Activated CD4-positive, alpha-beta memory T cell treated with anti-CD3 and anti-CD28 coated beads for 36 hours (primary cell): Measurements from ENCODE around the gene SLC25A51. TPM values are rescaled to one million over a fixed set of nuclear protein-coding genes. Genes with fewer than 3 reads are reported as not detected.
"Not testable (repeated sequence)": the region's sequence is repeated elsewhere in the genome, so short reads cannot be mapped to it uniquely, and the experiment has no call there.

Experiments used
- CTCF ChIA-PET: fragments of 350-600 bp; sonication (Branson Sonifier 250); formaldehyde crosslinking; loops from one replicate; lab custom pipeline; 2021; ENCODE audit warnings: antibody characterized with exemption, inconsistent platforms; lab: Charles Lee
- POLR2A ChIA-PET: fragments of 350-600 bp; sonication (Branson Sonifier 250); formaldehyde crosslinking; loops from one replicate; lab custom pipeline; 2021; ENCODE audit warnings: antibody characterized with exemption; lab: Charles Lee
- DNase-seq: peaks from one replicate; pipeline ENCODE4 v3.0.0-alpha.2; 2020
- H3K27ac Mint-ChIP-seq: one replicate; pipeline ENCODE4 v1.8.0; 2021; ENCODE audit warnings: mixed read lengths
- H3K27me3 Mint-ChIP-seq: one replicate; pipeline ENCODE4 v1.8.0; 2021; ENCODE audit warnings: mixed read lengths
- H3K36me3 Mint-ChIP-seq: one replicate; pipeline ENCODE4 v1.8.0; 2021; ENCODE audit warnings: mixed read lengths
- H3K4me1 Mint-ChIP-seq: one replicate; pipeline ENCODE4 v1.8.0; 2021; ENCODE audit warnings: low read depth, mixed read lengths
- H3K4me3 Mint-ChIP-seq: one replicate; pipeline ENCODE4 v1.8.0; 2021; ENCODE audit warnings: mild to moderate bottlenecking, mixed read lengths
- H3K9me3 Mint-ChIP-seq: one replicate; pipeline ENCODE4 v1.8.0; 2021; ENCODE audit warnings: mixed read lengths
- intact Hi-C: fragments of 100-400 bp; cut with micrococcal nuclease; formaldehyde crosslinking; loops from one replicate; pipeline ENCODE4 v1.15.1; 2023
- total RNA-seq, 2 experiments: library from RNA; stranded (reverse); gene quantifications; one replicate each; pipeline ENCODE4 v1.2.3, GENCODE V29; 2021

The SLC25A51 gene
- total RNA-seq, 2 experiments from 2014 or later = 24.0 to 25.8 TPM

DNA sequence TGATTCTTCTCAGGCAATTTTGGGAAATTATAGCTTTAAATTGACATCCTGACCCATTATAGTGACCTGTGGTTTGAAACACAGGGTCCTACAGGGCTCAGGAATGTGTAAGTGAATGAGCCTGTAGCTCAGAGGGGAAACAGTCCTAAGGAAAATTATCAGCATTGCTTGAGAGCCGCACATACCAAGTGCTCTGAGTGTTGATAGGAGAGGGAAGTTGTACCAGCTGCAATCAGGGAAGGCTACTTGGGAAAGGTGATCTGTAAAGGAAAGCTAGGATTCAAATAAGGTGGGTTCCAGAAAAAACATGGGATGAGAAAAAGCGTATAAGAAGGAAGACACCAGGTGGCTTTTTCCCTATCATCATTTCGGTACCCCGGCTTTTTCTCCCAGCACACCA, 4.4 kb upstream of the SLC25A51 start:
- DNase-seq = no peak
- intact Hi-C loops = loop anchor here (10.0 kb wide), 1 partner anchor 73 kb away; no protein-coding TSS in a partner anchor
- Mint-ChIP-seq H3K36me3 (no peaks in the 10 kb centered on the region), H3K4me1 (peaks cover 6% of the 10 kb centered on the region), H3K4me3 (no peak overlapping the region), H3K27me3 (no peaks in the 10 kb centered on the region), H3K27ac (no peak overlapping the region), H3K9me3 (no peaks in the 10 kb centered on the region)
- ChIA-PET POLR2A (no interaction called here), CTCF (interaction anchor here (1.1 to 1.9 kb wide), 2 partner anchors 168 to 180 kb away, joined by 3 to 7 read pairs; no protein-coding TSS in a partner anchor)

DNA sequence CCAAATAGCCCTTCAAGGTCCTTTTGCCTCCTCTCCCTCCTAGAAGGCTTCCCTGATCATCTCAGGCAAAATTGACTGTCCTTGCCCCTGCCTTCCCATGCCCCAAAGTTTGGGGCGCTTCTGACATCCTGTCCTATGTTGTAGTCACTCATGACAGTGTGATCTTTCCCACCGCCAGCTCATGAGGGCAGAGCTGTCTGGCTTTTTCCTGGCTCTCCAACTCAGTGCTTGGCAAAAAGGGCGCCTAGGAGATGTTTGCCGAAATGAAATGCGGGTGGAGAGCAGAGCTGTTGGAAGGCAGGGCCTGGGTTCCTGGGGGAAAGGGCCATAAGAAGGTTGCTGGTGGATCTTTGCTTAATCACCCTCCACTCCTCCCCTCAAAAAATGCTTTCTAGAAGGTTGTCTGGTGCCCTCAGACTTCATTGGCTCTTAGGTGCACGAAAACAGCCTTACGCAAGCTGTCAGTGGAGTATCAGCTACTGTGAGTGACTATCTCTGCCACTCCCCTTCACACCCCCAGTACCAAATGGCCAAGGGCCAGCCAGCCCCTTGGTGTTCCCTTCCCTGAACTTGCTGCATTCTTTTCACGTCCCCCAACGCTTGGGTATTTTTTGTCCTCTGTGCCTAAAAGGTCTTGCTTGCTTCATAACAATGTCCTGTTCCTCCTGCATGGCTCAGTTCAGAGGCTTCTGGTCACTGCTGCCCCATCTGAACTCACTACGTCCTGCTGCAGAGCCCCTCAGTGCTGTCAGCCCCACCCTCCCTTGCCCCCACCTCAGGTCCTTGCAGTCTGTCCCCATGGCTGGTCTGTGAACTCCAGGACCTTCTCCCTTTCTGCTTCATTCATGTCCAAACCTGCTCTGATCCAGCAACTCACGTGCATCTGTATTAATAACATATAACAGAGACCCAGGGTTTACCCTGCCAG, 2.6 kb upstream of the SLC25A51 start:
- no peaks in the 10 kb centered on the region for H3K9me3 Mint-ChIP-seq
- ChIA-PET CTCF (interaction anchor here (2.3 kb wide), 1 partner anchor 181 kb away, joined by 6 read pairs; no protein-coding TSS in a partner anchor), POLR2A (no interaction called here)
- intact Hi-C loops = loop anchor here (10.0 kb wide), 1 partner anchor 72 kb away; no protein-coding TSS in a partner anchor
- H3K4me3 Mint-ChIP-seq = no peak overlapping the region
- peaks cover 15% of the 10 kb centered on the region for H3K4me1 Mint-ChIP-seq
- H3K27ac Mint-ChIP-seq = no peak overlapping the region
- no peaks in the 10 kb centered on the region for H3K36me3 Mint-ChIP-seq
- DNase-seq = no peak
- H3K27me3 Mint-ChIP-seq = no peaks in the 10 kb centered on the region

DNA sequence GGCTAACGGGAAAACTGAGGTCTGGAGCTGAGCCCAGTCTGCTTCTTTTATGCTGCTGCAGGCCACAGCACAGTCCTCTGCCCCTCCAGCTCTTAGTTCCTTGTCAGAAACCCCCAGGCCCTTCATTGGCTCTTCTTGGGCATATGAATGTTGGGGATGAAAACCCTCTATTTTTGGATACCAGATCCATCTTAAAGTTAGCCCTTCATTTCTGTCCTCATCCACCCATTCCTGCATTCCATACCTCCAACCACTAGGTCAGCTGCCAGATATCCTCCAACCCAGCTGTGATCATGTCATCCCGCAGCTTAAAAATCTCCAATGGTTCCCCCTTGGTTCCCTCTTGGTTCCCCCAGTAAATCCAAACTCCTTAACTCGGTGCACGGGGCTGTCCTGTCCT, 1.8 kb upstream of the SLC25A51 start:
- peaks cover 16% of the 10 kb centered on the region for H3K4me1 Mint-ChIP-seq
- H3K27ac Mint-ChIP-seq = no peak overlapping the region
- intact Hi-C loops = loop anchor here (2.0 to 10.0 kb wide), 2 partner anchors 71 to 163 kb away; partner anchors contain the start of gene SHB
- ChIA-PET CTCF (interaction anchor here (2.3 kb wide), 1 partner anchor 182 kb away, joined by 6 read pairs; no protein-coding TSS in a partner anchor), POLR2A (no interaction called here)
- H3K9me3 Mint-ChIP-seq = no peaks in the 10 kb centered on the region
- no peak overlapping the region for H3K4me3 Mint-ChIP-seq
- DNase-seq = no peak
- H3K36me3 Mint-ChIP-seq = no peaks in the 10 kb centered on the region
- H3K27me3 Mint-ChIP-seq = no peaks in the 10 kb centered on the region

DNA sequence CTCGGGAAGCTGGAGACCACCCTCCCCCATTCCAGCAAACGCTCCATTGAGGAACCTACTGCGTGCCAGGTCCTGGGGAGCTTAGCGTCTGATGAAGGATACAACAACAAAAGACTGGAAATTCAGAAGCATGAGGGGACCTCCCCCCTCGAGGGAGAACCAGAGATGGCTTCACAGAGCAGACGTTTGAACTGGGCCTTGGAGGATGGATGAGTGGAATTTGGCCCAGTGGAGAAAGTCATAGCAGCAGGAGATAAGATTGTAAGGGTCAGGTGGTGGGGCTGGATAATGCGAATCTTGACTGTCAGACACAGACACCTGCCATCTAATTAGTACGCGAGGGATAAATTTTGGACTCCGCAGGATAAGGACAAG, 1.2 kb upstream of the SLC25A51 start:
- ChIA-PET POLR2A (no interaction called here), CTCF (interaction anchor here (0.7 to 2.3 kb wide), 2 partner anchors 183 to 193 kb away, joined by 3 to 6 read pairs; no protein-coding TSS in a partner anchor)
- H3K27ac Mint-ChIP-seq = no peak overlapping the region
- no peak for DNase-seq
- H3K4me1 Mint-ChIP-seq = peaks cover 19% of the 10 kb centered on the region
- intact Hi-C loops = loop anchor here (2.0 to 10.0 kb wide), 2 partner anchors 70 to 164 kb away; partner anchors contain the start of gene SHB
- peak overlapping the region; percentile 84 for H3K4me3 Mint-ChIP-seq
- H3K36me3 Mint-ChIP-seq = peaks cover 2% of the 10 kb centered on the region
- H3K9me3 Mint-ChIP-seq = no peaks in the 10 kb centered on the region
- no peaks in the 10 kb centered on the region for H3K27me3 Mint-ChIP-seq

DNA sequence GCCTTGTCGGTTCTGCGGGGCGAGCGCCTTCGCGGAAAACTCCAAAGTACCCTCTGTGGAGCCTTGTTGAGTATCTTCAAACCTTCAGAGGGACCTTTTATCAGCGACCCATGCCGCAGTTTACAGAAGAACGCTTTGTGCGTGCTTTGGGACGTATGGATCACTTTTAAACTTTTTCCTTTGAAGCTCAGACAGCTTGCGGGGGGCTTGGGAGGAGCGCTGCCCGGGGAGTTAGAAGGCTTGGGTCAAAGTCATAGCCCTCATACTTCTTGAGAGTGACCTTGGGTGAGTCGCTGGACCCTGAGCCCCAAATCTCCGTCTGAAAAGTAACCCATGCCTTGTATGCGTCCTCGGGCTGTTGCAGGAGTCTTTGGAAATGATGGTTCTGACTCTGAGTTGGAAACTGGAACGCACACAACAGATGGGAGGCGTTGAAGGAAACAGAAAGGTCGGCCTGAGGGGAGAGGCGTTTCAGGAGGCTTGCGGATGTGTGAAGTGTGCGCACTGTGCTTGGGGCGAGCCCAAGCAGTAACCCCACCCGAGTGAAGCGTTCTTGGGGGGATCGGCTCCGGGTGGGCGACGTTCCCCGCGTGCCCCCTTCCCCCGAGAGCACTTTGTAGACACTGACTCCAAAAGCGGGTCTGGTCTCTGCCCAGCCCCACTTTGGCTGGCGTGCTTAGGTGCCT, 661 bp upstream of the SLC25A51 start:
- CTCF ChIA-PET = interaction anchor here (0.7 to 3.9 kb wide), 6 partner anchors 9 to 255 kb away, joined by 3 to 14 read pairs (median 4); no protein-coding TSS in a partner anchor
- peak; percentile 22 for DNase-seq
- H3K9me3 Mint-ChIP-seq = no peaks in the 10 kb centered on the region

DNA sequence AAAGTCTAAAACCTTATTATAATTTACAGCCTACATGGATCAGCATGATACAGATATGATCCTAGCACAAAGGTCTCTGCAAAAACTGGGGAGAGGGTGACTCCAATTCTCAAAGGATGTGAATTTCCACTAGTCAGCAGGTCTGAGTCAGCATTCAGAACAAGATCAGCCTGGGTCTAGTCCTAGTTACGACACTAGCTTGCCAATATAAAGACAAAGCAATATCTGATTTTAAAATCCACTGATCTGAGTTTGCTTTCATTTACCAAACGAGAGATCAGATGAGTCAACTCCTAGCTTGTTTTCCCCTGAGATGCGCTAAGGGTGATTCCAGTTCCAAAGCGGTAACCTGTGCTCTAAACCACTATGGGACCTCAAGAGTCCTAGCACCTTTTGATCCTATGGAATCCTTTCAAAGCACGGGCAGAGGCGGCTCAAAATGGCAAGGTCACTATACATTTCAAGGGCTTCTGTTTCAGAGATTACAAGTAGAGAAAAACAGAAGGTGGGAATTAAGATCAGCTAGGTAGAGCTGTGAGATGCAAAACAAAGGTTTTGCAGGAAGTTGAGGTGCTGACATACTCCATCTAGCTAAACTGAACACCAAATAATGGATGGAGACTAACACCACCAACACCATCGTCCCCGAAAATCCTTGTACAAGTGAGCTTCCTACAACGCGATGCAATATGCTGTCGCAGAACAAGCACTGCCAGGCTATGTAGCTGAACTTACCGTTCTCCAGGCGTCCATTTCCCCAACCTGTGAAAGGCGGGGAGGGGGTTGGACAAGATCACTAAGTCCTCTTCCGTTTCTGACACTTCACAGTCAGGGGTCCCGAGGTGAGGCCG, 906 bp downstream of the SLC25A51 start:
- Mint-ChIP-seq H3K27ac (peak overlapping the region; percentile 87), H3K27me3 (no peaks in the 10 kb centered on the region), H3K4me3 (peak overlapping the region; percentile 84), H3K9me3 (no peaks in the 10 kb centered on the region), H3K36me3 (peaks cover 7% of the 10 kb centered on the region), H3K4me1 (peaks cover 19% of the 10 kb centered on the region)
- intact Hi-C loops = loop anchor here (1.0 to 10.0 kb wide), 8 partner anchors 68 to 489 kb away; partner anchors contain the start of genes ALDH1B1, DCAF10, EXOSC3 and POLR1E
- peak; percentile 42 for DNase-seq
- CTCF ChIA-PET = interaction anchor here (0.6 to 3.9 kb wide), 6 partner anchors 11 to 168 kb away, joined by 3 to 14 read pairs (median 4); partner anchors contain the start of genes EXOSC3 and SHB
- POLR2A ChIA-PET = interaction anchor here (0.7 to 1.2 kb wide), 5 partner anchors 102 to 417 kb away, joined by 3 to 5 read pairs (median 4); partner anchors contain the start of genes DCAF10, POLR1E and TOMM5

More for the DNA sequence above, 661 bp upstream of the SLC25A51 start:
- POLR2A ChIA-PET = no interaction called here
- Mint-ChIP-seq H3K27ac (peak overlapping the region; percentile 87), H3K27me3 (no peaks in the 10 kb centered on the region), H3K4me3 (peak overlapping the region; percentile 84), H3K36me3 (peaks cover 2% of the 10 kb centered on the region), H3K4me1 (peaks cover 19% of the 10 kb centered on the region)
- intact Hi-C loops = loop anchor here (2.0 to 10.0 kb wide), 6 partner anchors 70 to 488 kb away; partner anchors contain the start of genes ALDH1B1, DCAF10, POLR1E and SHB

DNA sequence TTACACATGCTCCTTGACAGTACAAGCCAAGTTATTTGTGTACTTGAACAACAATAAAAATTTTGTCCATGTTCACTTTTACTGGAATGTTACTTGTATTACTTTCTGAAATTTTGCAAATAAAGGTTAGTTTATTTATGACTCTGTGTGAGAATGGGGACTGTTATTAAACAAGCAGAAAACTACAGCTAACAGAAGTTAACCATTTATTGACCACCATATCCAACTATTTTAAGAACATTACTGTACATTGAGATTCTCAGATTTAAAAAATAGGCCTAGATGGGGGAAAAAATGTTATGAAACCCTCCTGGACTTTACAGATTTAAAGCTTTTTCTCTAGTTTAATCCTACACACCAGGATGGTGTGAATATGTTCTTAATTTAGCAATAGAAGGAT, 1.8 kb downstream of the SLC25A51 start:
- intact Hi-C loops = loop anchor here (5.0 to 10.0 kb wide), 5 partner anchors 67 to 490 kb away; partner anchors contain the start of genes ALDH1B1, DCAF10, POLR1E and TOMM5
- H3K9me3 Mint-ChIP-seq = no peaks in the 10 kb centered on the region
- DNase-seq = no peak
- no peak overlapping the region for H3K27ac Mint-ChIP-seq
- ChIA-PET POLR2A (interaction anchor here (1.0 to 1.2 kb wide), 2 partner anchors 310 to 416 kb away, joined by 4 read pairs; partner anchors contain the start of genes POLR1E and TOMM5), CTCF (interaction anchor here (1.7 to 3.9 kb wide), 2 partner anchors 12 to 168 kb away, joined by 4 to 14 read pairs; no protein-coding TSS in a partner anchor)
- peak overlapping the region; percentile 16 for H3K4me3 Mint-ChIP-seq
- H3K4me1 Mint-ChIP-seq = peaks cover 24% of the 10 kb centered on the region
- H3K36me3 Mint-ChIP-seq = peaks cover 11% of the 10 kb centered on the region
- no peaks in the 10 kb centered on the region for H3K27me3 Mint-ChIP-seq

DNA sequence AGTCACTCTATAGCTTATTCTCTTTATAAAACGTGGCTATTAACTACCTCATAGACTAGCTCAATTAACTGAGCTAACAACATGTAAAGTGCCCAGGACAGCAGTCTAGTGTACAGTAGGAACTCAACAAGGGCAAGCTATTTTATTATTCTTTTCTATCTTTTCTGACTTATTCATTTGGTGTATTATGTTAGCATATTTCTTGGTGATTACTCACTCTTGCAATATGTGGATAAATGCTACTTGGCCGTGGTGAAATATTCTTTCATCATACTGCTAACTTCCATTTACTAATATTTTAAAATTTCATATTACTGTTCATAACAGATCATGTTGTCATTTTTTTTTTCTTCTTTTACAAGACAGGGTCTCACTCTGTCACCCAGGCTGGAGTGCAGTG, 4.9 kb downstream of the SLC25A51 start:
- H3K27ac Mint-ChIP-seq = no peak overlapping the region
- no peak for DNase-seq
- H3K4me3 Mint-ChIP-seq = no peak overlapping the region
- no peaks in the 10 kb centered on the region for H3K27me3 Mint-ChIP-seq
- H3K36me3 Mint-ChIP-seq = peaks cover 29% of the 10 kb centered on the region
- intact Hi-C loops = no loop called here
- ChIA-PET CTCF (no interaction called here), POLR2A (no interaction called here)
- no peaks in the 10 kb centered on the region for H3K9me3 Mint-ChIP-seq
- peaks cover 18% of the 10 kb centered on the region for H3K4me1 Mint-ChIP-seq

DNA sequence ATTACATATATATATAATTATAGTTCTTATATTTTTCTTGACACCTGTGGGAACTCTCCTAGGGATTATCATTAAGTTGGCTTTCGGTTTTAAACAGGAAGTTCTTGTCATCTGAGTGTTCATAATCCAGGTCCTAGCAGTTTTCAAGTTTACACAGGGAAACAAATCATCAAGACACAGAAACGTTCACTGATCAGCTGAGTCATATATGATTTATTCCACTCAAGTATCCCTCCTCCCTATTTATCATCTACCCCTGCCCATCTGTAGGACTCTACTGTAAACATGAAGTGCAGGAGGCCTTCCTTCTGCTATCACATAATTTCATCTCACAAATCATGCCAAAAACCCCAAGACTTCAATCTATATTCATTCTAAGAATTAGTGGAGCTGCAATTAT, 6.3 kb downstream of the SLC25A51 start:
- ChIA-PET POLR2A (no interaction called here), CTCF (interaction anchor here (0.5 kb wide), 1 partner anchor 96 kb away, joined by 3 read pairs; no protein-coding TSS in a partner anchor)
- H3K27ac Mint-ChIP-seq = no peak overlapping the region
- peaks cover 39% of the 10 kb centered on the region for H3K36me3 Mint-ChIP-seq
- no peaks in the 10 kb centered on the region for H3K9me3 Mint-ChIP-seq
- intact Hi-C loops = no loop called here
- peaks cover 16% of the 10 kb centered on the region for H3K4me1 Mint-ChIP-seq
- no peak overlapping the region for H3K4me3 Mint-ChIP-seq
- DNase-seq = no peak
- no peaks in the 10 kb centered on the region for H3K27me3 Mint-ChIP-seq

DNA sequence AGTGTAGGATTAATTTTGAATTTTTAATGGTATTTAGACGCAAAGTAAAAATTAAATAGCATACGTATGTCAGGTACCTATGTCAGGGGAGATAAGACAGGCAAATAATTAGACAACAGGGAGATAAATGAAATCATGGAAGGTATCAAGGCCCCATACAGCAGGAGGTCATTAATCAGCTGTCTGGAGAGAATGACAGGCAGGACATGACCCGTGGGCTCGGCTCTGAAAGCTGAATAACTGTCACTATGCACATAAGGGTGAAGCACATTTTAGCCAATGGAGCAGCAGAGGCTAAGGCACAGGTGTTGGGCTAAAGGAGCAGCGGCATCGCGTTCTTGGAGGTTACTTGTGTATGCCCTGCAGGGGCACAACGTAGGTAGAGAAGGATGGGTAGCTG, 11.9 kb downstream of the SLC25A51 start:
- no peak overlapping the region for H3K4me3 Mint-ChIP-seq
- H3K27me3 Mint-ChIP-seq = no peaks in the 10 kb centered on the region
- no peak overlapping the region for H3K27ac Mint-ChIP-seq
- H3K9me3 Mint-ChIP-seq = no peaks in the 10 kb centered on the region
- ChIA-PET POLR2A (no interaction called here), CTCF (no interaction called here)
- H3K36me3 Mint-ChIP-seq = peaks cover 56% of the 10 kb centered on the region
- intact Hi-C loops = no loop called here
- DNase-seq = no peak
- no peaks in the 10 kb centered on the region for H3K4me1 Mint-ChIP-seq

DNA sequence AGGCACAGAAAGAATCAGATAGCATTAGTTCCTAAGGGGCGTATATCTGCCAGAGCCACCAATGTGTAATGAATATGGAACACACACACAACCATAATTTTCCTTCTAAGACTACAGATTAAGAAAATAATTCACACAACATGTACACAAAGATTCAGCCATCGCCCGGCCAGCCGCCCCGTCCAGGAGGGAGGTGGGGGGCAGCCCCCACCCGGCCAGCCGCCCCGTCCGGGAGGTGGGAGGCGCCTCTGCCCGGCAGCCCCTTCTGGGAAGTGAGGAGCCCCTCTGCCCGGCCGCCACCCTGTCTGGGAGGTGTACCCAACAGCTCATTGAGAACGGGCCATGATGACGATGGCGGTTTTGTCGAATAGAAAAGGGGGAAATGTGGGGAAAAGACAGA, 12.9 kb downstream of the SLC25A51 start:
- CTCF ChIA-PET, DNase-seq, H3K27me3 Mint-ChIP-seq, POLR2A ChIA-PET, intact Hi-C loops, H3K9me3 Mint-ChIP-seq, H3K27ac Mint-ChIP-seq, H3K4me3 Mint-ChIP-seq, H3K4me1 Mint-ChIP-seq: not testable (repeated sequence)
- peaks cover 51% of the 10 kb centered on the region for H3K36me3 Mint-ChIP-seq
